NK-92 treated with Interleukin-12 subunit alpha and Interleukin-12 subunit beta, amount 100 ng/mL, for 24 hours (cell line): ENCODE results near the gene RYR3.

ENCODE experiments used
- DNase-seq: peaks from one replicate; lab custom pipeline; 2025; lab: John Stamatoyannopoulos, UW

Gene RYR3

GRCh38 chr15:33384307-33384706 is 73.5 kb downstream of the RYR3 start:
- DNase-seq = no peak

GRCh38 chr15:33392453-33392852 is 81.7 kb downstream of the RYR3 start:
- DNase-seq = no peak

- no peak for DNase-seq
These were observed 82.8 kb downstream of the RYR3 start for GRCh38 chr15:33393546-33393945.

- no peak for DNase-seq
These were observed 84.6 kb downstream of the RYR3 start for GRCh38 chr15:33395321-33395720.

GRCh38 chr15:33395846-33396245 is 85.1 kb downstream of the RYR3 start:
- DNase-seq = no peak

GRCh38 chr15:33396475-33396874 is 85.7 kb downstream of the RYR3 start:
- no peak for DNase-seq

GRCh38 chr15:33398555-33398954 is 87.8 kb downstream of the RYR3 start:
- no peak for DNase-seq

GRCh38 chr15:33400941-33401340 is 90.2 kb downstream of the RYR3 start:
- no peak for DNase-seq

GRCh38 chr15:33402600-33402999 is 91.8 kb downstream of the RYR3 start:
- no peak for DNase-seq

- no peak for DNase-seq
These were observed 94.3 kb downstream of the RYR3 start for GRCh38 chr15:33405096-33405495.

GRCh38 chr15:33411596-33412540 is 101.1 kb downstream of the RYR3 start:
- no peak for DNase-seq

GRCh38 chr15:33419701-33420100 is 108.9 kb downstream of the RYR3 start:
- no peak for DNase-seq

- no peak for DNase-seq
These were observed 113.3 kb downstream of the RYR3 start for GRCh38 chr15:33424025-33424424.

GRCh38 chr15:33425142-33425541 is 114.4 kb downstream of the RYR3 start:
- no peak for DNase-seq

GRCh38 chr15:33430577-33430976 is 119.8 kb downstream of the RYR3 start:
- DNase-seq = no peak

GRCh38 chr15:33433821-33434220 is 123.1 kb downstream of the RYR3 start:
- no peak for DNase-seq

GRCh38 chr15:33438396-33438795 is 127.6 kb downstream of the RYR3 start:
- DNase-seq = no peak

GRCh38 chr15:33440900-33441299 is 130.1 kb downstream of the RYR3 start:
- DNase-seq = no peak

- no peak for DNase-seq
These were observed 131.7 kb downstream of the RYR3 start for GRCh38 chr15:33442449-33442848.

- no peak for DNase-seq
These were observed 132.9 kb downstream of the RYR3 start for GRCh38 chr15:33443708-33444107.

GRCh38 chr15:33445984-33446383 is 135.2 kb downstream of the RYR3 start:
- DNase-seq = no peak

- no peak for DNase-seq
These were observed 137.4 kb downstream of the RYR3 start for GRCh38 chr15:33448151-33448550.

- DNase-seq = no peak
These were observed 138.3 kb downstream of the RYR3 start for GRCh38 chr15:33448961-33449606.
